ENCODE results near the gene SLC16A3.

SLC16A3 gene

DNA sequence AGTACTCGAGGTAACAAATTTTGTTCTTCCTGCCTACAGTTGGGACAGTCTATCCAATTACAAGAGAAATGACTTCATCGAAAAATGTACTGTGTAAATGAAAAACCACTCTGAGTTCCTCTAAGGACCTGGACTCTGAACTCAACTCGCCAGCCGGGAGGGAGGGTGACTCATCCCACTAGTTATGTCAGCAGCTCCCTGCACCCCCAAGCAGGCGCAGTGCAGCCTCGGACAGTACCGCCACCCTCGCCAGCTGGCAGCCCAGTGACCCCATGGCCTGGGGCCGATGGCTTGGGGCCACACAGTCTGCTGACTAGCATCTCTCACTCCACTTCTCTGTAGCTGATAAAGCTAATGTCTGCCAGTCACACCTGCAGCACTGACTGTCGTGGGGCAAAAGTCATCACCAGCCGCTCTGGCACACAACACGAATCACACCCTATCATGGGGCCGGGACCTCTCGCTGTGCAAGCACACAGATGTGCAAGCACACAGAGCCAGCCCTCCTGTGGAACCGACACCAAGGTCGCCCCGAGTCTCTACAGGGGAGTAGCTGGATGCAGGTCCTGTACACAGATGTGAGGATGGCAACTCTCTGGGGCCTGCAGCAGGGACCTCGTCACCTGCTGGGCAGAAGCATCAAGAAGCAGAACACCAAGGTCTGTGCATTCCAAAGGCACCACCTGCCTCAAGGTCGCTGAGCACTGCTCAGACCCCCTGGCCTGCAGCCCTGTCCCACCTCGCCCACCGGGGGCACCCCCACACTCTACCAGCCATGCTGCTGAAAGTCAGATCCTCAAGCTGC, 38.9 kb downstream of the SLC16A3 start:
- no peaks in the 10 kb centered on the region for H3K27me3 ChIP-seq (ENCODE audit: insufficient read depth, low read length)
- H3K23ac ChIP-seq (ENCODE audit: low read length): no peak overlapping the region
- no peak overlapping the region for H2BK12ac ChIP-seq (ENCODE audit: low read length)
- H2AK5ac ChIP-seq (ENCODE audit: low read length): no peak overlapping the region
- peak overlapping the region; percentile 85 for H3K4ac ChIP-seq (ENCODE audit: low read depth, low read length)
- no peak overlapping the region for H4K12ac ChIP-seq (ENCODE audit: low read depth, low read length)
- H3K18ac ChIP-seq (ENCODE audit: low read length): no peak overlapping the region
- peaks cover 49% of the 10 kb centered on the region for H3K79me2 ChIP-seq (ENCODE audit: control insufficient read depth, insufficient read depth, low read length, poor library complexity)
- no peak overlapping the region for H3K9ac ChIP-seq (ENCODE audit: low read length)
- H3K36me3 ChIP-seq (ENCODE audit: control insufficient read depth in 1 of 2, insufficient read depth in 2 of 2, low read length in 2 of 2): peaks cover 64 to 81% of the 10 kb centered on the region in 2 experiments
- H3K27ac ChIP-seq (ENCODE audit: low read depth, low read length): no peak overlapping the region
- H4K91ac ChIP-seq (ENCODE audit: low read depth, low read length): no peak overlapping the region
- H2AFZ ChIP-seq (ENCODE audit: insufficient read depth, low read length, poor library complexity): no peak overlapping the region
- peaks cover 3% of the 10 kb centered on the region for H3K79me1 ChIP-seq (ENCODE audit: low read length)
- H4K8ac ChIP-seq (ENCODE audit: low read depth, low read length): no peak overlapping the region
- peaks cover 22% of the 10 kb centered on the region in 2 experiments for H3K4me1 ChIP-seq (ENCODE audit: control insufficient read depth in 1 of 2, insufficient read depth in 2 of 2, low read length in 2 of 2)
- no peak overlapping the region for H2BK120ac ChIP-seq (ENCODE audit: insufficient read depth, low read length, poor library complexity)
- no peak overlapping the region for H3K4me2 ChIP-seq (ENCODE audit: low read length)
- WGBS (ENCODE audit: extremely low coverage, insufficient coverage, insufficient read length): no CpG with 5 or more reads among the region's 21 CpGs
- peaks cover 2% of the 10 kb centered on the region for H3K9me3 ChIP-seq (ENCODE audit: insufficient read depth, low read depth, low read length)
- DNase-seq: peak; percentile 76 to 83
- no peak overlapping the region for H3K4me3 ChIP-seq (ENCODE audit: low read depth, low read length)
- no peak overlapping the region for H3K14ac ChIP-seq (ENCODE audit: low read length)
- no peak overlapping the region for H2BK5ac ChIP-seq (ENCODE audit: low read depth, low read length, poor library complexity)

DNA sequence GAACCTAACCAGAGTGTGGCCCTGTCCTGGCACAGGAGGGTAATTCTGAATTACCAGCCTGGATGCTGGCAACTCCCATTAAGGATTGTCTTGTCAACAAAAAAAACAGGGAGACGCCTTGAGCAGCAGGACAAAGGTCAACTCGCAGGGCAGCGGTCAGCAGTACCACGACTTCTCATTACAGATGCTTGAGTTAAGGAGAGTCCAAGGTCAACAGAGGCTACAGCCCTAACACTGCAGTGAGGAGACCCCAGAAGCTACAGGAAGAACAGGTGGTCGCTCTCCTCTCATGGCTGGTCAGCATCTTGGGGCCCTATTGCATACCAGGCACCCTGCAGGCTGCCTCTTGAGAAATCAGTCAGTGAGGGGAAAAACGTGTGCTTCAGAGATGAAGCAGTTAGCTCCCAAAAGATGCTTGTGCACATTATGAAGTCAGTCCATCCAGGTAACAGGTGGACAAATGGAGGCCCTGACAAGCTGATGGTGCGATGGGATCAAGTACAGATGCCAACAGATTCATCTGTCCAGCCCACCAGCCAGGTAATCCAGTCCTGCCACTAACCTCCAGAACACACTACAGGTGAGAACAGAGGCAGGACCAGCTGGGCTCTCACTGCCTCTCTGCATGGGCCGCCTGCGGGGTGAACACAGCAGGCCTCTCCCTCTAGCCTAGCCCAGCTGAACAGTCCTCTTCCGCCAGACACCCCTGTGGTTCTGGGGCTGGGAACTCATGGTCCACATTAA, 40.5 kb downstream of the SLC16A3 start:
- H3K18ac ChIP-seq (ENCODE audit: low read length): no peak overlapping the region
- H3K79me2 ChIP-seq (ENCODE audit: control insufficient read depth, insufficient read depth, low read length, poor library complexity): peaks cover 58% of the 10 kb centered on the region

DNA sequence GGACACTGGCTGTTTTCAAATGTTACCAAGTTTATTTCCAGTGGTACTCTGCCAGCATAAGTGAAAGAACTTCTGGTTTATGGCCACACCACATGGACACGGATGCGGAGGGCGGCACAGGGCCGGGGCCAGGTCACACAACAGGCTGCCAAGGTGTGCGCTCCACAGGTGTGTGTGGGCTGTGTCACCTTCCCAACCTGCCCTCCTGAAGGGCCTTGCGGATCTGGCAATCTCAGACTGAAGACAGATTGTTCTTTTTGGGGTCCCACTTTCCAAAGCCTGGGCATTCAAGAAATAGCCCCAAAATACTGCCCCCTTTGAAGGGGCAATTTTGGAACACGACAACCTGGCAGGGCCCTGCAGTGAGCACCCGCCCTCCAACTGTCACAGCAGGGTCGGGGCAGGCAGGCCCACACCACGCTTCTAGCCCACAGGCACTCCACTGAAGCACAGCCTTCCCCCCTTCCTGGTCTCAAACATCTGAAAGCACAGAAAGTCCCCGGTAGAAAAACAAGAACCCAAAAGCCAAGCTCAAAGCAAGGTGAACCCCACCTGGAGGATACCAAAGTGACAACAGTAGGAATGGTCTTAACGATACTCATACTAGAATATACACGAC, 41.1 kb downstream of the SLC16A3 start:
- no peak for DNase-seq
- H3K79me1 ChIP-seq (ENCODE audit: low read length): peaks cover 11% of the 10 kb centered on the region
- no peaks in the 10 kb centered on the region for H3K27me3 ChIP-seq (ENCODE audit: insufficient read depth, low read length)
- peak overlapping the region; percentile 98 for H3K4ac ChIP-seq (ENCODE audit: low read depth, low read length)
- peaks cover 28 to 30% of the 10 kb centered on the region in 2 experiments for H3K4me1 ChIP-seq (ENCODE audit: control insufficient read depth in 1 of 2, insufficient read depth in 2 of 2, low read length in 2 of 2)
- no peak overlapping the region for H3K23ac ChIP-seq (ENCODE audit: low read length)
- no peak overlapping the region for H2BK12ac ChIP-seq (ENCODE audit: low read length)
- no peak overlapping the region for H4K91ac ChIP-seq (ENCODE audit: low read depth, low read length)
- WGBS (ENCODE audit: extremely low coverage, insufficient coverage, insufficient read length): no CpG with 5 or more reads among the region's 13 CpGs
- H3K4me2 ChIP-seq (ENCODE audit: low read length): no peak overlapping the region
- H3K14ac ChIP-seq (ENCODE audit: low read length): no peak overlapping the region
- no peak overlapping the region for H2AK5ac ChIP-seq (ENCODE audit: low read length)
- no peak overlapping the region for H2BK5ac ChIP-seq (ENCODE audit: low read depth, low read length, poor library complexity)
- peaks cover 2% of the 10 kb centered on the region for H3K9me3 ChIP-seq (ENCODE audit: insufficient read depth, low read depth, low read length)
- H4K12ac ChIP-seq (ENCODE audit: low read depth, low read length): no peak overlapping the region
- no peak overlapping the region for H4K8ac ChIP-seq (ENCODE audit: low read depth, low read length)
- no peak overlapping the region for H2AFZ ChIP-seq (ENCODE audit: insufficient read depth, low read length, poor library complexity)
- H3K9ac ChIP-seq (ENCODE audit: low read length): no peak overlapping the region
- peaks cover 58% of the 10 kb centered on the region for H3K79me2 ChIP-seq (ENCODE audit: control insufficient read depth, insufficient read depth, low read length, poor library complexity)
- H2BK120ac ChIP-seq (ENCODE audit: insufficient read depth, low read length, poor library complexity): no peak overlapping the region
- H3K36me3 ChIP-seq (ENCODE audit: control insufficient read depth in 1 of 2, insufficient read depth in 2 of 2, low read length in 2 of 2): peaks cover 41 to 59% of the 10 kb centered on the region in 2 experiments
- H3K4me3 ChIP-seq (ENCODE audit: low read depth, low read length): no peak overlapping the region
- H3K27ac ChIP-seq (ENCODE audit: low read depth, low read length): no peak overlapping the region
- H3K18ac ChIP-seq (ENCODE audit: low read length): no peak overlapping the region

More for the DNA sequence above, 40.5 kb downstream of the SLC16A3 start:
- Histone ChIP-seq H3K14ac (ENCODE audit: low read length) (no peak overlapping the region), H2BK120ac (ENCODE audit: insufficient read depth, low read length, poor library complexity) (no peak overlapping the region), H2BK5ac (ENCODE audit: low read depth, low read length, poor library complexity) (no peak overlapping the region), H2AFZ (ENCODE audit: insufficient read depth, low read length, poor library complexity) (peak overlapping the region; percentile 23), H3K36me3 (ENCODE audit: control insufficient read depth in 1 of 2, insufficient read depth in 2 of 2, low read length in 2 of 2) (peaks cover 48 to 66% of the 10 kb centered on the region in 2 experiments), H3K79me1 (ENCODE audit: low read length) (peaks cover 11% of the 10 kb centered on the region), H4K91ac (ENCODE audit: low read depth, low read length) (no peak overlapping the region), H3K4me1 (ENCODE audit: control insufficient read depth in 1 of 2, insufficient read depth in 2 of 2, low read length in 2 of 2) (peaks cover 28 to 29% of the 10 kb centered on the region in 2 experiments), H3K23ac (ENCODE audit: low read length) (no peak overlapping the region), H2BK12ac (ENCODE audit: low read length) (no peak overlapping the region), H3K4ac (ENCODE audit: low read depth, low read length) (peak overlapping the region; percentile 98), H3K27ac (ENCODE audit: low read depth, low read length) (no peak overlapping the region), H3K4me3 (ENCODE audit: low read depth, low read length) (no peak overlapping the region), H3K27me3 (ENCODE audit: insufficient read depth, low read length) (no peaks in the 10 kb centered on the region), H3K9me3 (ENCODE audit: insufficient read depth, low read depth, low read length) (peaks cover 2% of the 10 kb centered on the region), H3K4me2 (ENCODE audit: low read length) (no peak overlapping the region), H4K8ac (ENCODE audit: low read depth, low read length) (no peak overlapping the region), H3K9ac (ENCODE audit: low read length) (no peak overlapping the region), H2AK5ac (ENCODE audit: low read length) (no peak overlapping the region), H4K12ac (ENCODE audit: low read depth, low read length) (no peak overlapping the region)
- no CpG with 5 or more reads among the region's 10 CpGs for WGBS (ENCODE audit: extremely low coverage, insufficient coverage, insufficient read length)
- no peak for DNase-seq

DNA sequence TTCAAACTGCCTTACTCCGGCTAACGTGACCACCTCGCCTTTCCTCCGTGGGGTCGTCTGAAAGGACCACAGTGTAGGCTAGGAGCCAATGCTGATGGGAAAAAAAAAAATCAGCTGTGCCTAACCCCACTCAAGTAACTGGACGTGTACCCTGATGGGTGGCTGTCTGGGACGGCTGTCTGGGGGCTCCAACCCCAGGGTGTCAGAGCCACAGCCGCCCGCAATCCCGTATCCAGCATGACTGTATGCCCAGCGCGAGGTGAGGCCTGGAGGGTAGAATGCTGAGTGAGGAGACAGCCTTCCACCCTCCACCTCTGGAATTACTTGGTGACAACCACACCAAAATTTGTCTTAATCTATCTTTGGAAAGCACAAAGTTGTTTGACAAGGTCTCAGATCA, 41.8 kb downstream of the SLC16A3 start:
- Histone ChIP-seq H3K4me2 (ENCODE audit: low read length) (no peak overlapping the region), H3K4me3 (ENCODE audit: low read depth, low read length) (no peak overlapping the region), H2AFZ (ENCODE audit: insufficient read depth, low read length, poor library complexity) (no peak overlapping the region), H2BK120ac (ENCODE audit: insufficient read depth, low read length, poor library complexity) (no peak overlapping the region), H3K23ac (ENCODE audit: low read length) (no peak overlapping the region), H3K14ac (ENCODE audit: low read length) (no peak overlapping the region), H3K27ac (ENCODE audit: low read depth, low read length) (no peak overlapping the region), H2BK5ac (ENCODE audit: low read depth, low read length, poor library complexity) (no peak overlapping the region), H2AK5ac (ENCODE audit: low read length) (no peak overlapping the region), H3K4me1 (ENCODE audit: control insufficient read depth in 1 of 2, insufficient read depth in 2 of 2, low read length in 2 of 2) (peaks cover 28 to 30% of the 10 kb centered on the region in 2 experiments), H2BK12ac (ENCODE audit: low read length) (no peak overlapping the region), H3K18ac (ENCODE audit: low read length) (no peak overlapping the region), H3K36me3 (ENCODE audit: control insufficient read depth in 1 of 2, insufficient read depth in 2 of 2, low read length in 2 of 2) (peaks cover 36 to 53% of the 10 kb centered on the region in 2 experiments), H4K12ac (ENCODE audit: low read depth, low read length) (no peak overlapping the region), H3K9me3 (ENCODE audit: insufficient read depth, low read depth, low read length) (peaks cover 2% of the 10 kb centered on the region), H3K27me3 (ENCODE audit: insufficient read depth, low read length) (no peaks in the 10 kb centered on the region), H4K8ac (ENCODE audit: low read depth, low read length) (no peak overlapping the region), H3K9ac (ENCODE audit: low read length) (no peak overlapping the region), H3K79me2 (ENCODE audit: control insufficient read depth, insufficient read depth, low read length, poor library complexity) (peaks cover 58% of the 10 kb centered on the region), H3K4ac (ENCODE audit: low read depth, low read length) (peak overlapping the region; percentile 98), H3K79me1 (ENCODE audit: low read length) (peaks cover 11% of the 10 kb centered on the region), H4K91ac (ENCODE audit: low read depth, low read length) (no peak overlapping the region)
- DNase-seq: no peak
- no CpG with 5 or more reads among the region's 12 CpGs for WGBS (ENCODE audit: extremely low coverage, insufficient coverage, insufficient read length)

Measured in trophoblast cell (in vitro differentiated cells and primary cell).